Occipital lobe (tissue), 2 donors: Measurements from ENCODE around the gene KCNH2. TPM values are rescaled to one million over a fixed set of nuclear protein-coding genes. Genes with fewer than 3 reads are reported as not detected.
A peak's percentile ranks its signal among the peaks of the same experiment; 100 is the strongest.

Experiments used
- DNase-seq: peaks from one replicate; lab custom pipeline; 2025; lab: John Stamatoyannopoulos, UW
- total RNA-seq: library from RNA; depleted of rRNA; stranded (reverse); fragments of >200 nt; gene quantifications from one replicate; pipeline ENCODE4 v1.2.3, GENCODE V29; 2014

Gene KCNH2
- total RNA-seq, 1 donor from 2014 or later = 8.0 TPM

DNA sequence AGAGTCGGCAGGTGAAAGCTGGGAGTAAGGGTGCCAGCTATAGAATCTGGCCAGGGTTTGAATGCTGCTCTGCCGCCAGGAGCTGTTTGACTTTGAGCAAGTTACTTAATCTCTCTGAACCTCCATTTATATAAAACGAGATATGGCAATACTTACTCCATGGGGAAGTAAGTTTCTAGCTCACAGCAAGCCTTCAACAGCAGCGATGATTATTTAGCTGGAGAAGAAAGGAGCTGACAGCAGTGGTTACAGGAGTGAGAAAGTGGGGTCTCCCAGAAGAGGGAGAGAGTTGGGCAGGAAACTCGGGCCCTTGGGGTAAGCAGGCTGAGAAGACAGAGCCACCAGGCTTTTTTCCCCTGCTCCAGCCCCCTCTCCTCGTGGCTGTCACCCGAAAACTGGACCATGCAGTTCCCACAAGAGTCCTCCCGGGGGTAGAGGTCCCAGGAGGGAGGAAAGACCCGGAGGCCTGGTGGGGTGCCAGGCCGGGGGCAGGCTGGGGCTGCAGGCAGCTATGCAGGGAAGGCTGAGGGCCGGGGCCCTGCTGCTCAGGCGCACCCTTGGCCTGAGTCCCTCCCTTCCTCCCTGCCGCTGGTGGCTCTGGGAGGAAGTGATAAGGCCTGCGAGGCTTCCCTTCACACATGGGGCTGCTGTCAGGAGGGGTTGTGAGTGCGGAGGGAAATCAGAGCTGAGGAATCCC is 16.2 kb upstream of the KCNH2 start:
- no peak for DNase-seq

- DNase-seq = no peak
Observed at GRCh38 chr7:150993511-150993910, 15.4 kb upstream of the KCNH2 start.

DNA sequence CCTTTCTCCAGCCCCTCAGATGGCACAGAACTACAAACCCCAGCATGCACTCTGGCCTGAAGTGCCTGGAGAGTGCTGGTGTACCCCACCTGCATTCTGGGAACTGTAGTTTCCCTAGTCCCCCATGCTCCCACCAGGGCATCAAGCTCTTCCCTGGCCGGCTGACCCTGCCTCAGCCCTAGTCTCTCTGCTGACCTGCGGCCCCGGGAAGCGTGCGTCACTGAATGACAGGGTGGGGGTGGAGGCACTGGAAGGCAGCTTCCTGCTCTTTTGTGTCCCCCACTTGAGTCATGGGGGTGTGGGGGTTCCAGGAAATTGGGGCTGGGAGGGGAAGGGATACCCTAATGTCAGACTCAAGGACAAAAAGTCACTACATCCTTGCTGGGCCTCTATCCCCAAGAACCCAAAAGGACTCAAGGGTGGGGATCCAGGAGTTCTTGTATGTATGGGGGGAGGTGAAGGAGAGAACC is 14.7 kb upstream of the KCNH2 start:
- DNase-seq = no peak

- no peak for DNase-seq
Observed at GRCh38 chr7:150992051-150992640, 14.0 kb upstream of the KCNH2 start.

DNA sequence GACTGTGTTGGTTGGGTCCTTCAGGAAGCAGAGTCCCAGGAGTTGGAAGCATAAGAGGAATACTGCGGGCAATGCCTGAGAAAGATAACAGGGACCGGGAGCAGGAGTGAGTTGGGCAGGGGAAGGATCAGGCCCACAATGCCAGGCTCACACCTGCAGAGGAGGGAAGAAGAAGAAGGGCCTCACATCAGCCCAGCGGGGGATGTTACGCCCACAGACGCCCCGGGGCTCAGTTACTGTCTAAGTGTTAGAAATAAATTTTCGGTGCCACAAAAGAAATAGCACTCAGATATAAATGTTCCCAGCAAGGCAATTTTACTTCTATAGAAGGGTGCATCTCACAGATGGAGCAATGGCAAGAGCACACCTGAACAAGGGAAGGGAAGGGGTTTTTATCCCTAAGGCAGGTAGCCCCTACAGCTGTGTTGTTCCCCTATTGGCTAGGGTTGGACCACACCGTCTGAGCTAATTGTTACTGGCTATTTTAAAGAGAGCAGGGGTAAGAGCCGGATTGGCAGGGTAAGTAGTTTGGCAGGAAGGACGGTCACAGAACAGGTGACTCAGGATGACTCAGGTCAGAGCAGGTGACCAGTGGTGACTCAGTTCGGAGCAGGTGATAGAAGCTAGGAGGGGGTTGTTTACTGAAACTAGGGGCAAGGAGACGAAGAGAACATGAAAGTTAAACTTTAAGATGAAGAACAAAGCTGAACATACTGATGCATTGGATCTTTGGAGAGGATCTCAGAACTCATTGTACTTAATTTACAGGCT is 12.5 kb upstream of the KCNH2 start, which contains the start of gene NOS3:
NOS3 (plus strand) TSS at position 602 of the 771 bp plus-strand sequence. CDS start 2,787 bp downstream, outside the sequence.
- DNase-seq = no peak

- DNase-seq = no peak
Observed at GRCh38 chr7:150989456-150989855, 11.3 kb upstream of the KCNH2 start.

DNA sequence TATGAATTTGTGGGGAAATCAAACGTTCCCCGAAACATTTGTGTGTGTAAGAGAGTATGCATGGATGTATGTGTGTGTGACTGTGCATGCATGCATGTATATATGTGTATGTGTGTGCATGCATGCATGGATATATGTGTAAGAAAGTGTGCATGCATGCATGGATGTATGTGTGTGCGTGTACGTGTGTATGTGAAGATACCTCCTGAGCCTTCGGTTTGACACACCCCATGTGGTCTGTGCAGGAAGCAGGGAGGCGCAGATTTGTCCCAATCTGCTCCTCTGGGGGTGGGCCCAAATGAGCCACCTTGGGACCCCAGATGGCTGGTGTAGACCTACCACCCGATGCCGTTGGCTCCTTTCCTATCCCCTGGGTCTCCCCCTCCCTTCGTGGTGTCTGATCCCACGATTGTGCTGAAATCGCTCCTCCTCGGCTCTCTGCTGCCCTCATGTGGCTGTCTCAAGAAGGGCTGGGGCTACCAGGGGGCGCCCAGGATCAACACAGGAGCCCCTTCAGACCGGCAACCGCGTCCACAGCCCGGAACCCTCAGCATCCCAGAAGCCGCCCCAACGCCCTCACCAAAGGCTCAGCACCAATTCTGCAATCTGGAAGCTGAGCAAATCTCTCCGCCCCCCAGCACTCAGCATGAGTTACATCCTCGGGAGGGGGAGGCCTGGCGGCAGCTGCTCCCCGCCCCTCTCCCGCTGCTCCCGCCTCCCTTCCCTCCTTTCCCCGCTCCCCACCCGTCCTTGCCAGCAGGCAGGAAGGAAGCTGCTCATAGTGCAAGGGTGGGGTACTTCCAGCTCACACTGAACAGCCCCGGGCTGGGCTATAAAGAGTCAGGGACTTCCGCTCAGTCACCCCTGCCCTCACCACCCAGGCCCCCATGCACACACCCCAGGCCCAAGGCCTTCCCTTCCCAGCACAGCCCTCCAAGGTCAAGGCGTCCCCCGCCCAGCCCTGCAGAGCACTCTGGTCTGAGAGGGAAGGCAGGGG is 10.4 kb upstream of the KCNH2 start:
- DNase-seq = peak; percentile 44

DNA sequence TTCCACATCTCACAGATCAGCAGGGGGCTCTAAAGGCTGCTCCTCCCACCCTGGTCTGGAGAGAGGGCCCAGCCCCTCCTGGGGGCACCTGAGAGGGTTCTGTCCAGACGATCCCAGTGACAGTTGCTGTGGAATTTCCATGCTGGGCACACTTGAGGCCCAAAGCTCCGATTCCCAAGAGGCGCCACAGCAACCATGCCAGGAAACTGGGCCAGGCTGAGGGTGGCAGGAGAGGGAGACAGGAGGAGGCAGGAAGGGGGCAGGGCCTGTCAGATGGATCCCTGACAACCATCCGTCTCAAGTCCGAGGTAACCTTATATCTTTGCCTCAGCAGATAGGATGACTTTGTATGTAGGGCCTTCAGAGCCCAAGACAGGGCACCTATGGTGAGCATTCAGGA is 8.4 kb upstream of the KCNH2 start:
- no peak for DNase-seq

DNA sequence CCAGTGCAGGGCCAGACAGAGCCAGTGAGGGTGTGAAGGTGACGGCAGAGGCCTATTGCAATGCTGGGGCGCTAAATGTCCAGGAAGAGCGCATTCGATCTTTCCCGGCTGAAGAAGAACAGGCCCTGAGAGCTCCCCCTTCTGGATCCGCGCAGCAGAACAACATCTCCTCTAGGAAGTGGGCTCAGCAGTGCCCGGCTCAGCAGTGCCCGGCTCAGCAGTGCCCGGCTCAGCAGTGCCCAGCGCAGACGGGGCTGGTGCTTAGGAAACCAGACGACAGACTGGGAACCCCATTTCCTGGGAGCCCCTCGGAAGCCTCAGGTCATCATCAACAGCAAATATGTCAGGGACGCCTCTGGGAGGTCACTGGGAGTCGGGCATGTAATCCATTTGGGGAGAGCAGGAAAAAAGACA is 8.0 kb upstream of the KCNH2 start:
- peak; percentile 40 for DNase-seq

DNA sequence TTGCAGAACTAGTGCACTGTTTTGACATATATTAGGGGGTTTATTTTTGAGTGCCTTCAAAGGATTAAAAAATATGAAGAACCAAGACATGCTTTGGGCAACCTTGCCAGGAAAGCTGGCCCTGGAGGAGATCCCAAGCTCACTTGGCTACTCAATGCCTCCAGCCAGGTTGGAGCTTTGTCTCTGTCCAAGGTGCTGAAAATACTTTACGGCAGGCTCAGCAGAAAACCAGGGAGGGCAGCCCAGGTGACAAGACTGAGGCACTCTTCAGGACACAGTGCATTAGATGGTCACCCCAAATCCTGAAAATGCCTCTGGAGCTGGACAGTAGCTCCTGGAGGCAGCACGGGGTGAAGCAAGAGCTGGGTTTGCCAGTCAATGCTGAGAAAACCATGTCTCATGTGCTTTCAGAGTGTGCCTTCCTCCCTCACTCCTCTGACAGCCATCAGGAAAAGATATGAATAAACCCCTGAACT is 5.8 kb upstream of the KCNH2 start:
- DNase-seq = no peak

DNA sequence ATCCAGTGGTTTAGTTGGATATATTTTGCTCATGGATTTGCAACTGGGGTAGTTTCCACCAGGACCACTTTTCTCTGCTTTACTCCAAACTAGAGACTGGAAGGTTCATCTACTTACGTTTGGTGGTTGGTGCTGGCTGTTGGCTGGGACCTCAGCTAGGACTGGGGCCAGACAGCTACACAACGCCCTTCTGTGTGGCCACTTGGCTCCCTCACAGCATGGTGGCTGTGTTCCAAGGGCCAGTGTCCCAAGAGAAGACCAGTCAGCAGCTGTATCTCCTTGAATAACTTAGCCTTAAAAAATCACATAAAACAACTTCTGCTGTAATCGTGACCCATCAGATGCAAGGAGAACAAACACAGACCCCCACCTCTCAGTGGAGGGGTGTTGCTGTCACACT is 4.2 kb upstream of the KCNH2 start:
- DNase-seq = peak; percentile 62

DNA sequence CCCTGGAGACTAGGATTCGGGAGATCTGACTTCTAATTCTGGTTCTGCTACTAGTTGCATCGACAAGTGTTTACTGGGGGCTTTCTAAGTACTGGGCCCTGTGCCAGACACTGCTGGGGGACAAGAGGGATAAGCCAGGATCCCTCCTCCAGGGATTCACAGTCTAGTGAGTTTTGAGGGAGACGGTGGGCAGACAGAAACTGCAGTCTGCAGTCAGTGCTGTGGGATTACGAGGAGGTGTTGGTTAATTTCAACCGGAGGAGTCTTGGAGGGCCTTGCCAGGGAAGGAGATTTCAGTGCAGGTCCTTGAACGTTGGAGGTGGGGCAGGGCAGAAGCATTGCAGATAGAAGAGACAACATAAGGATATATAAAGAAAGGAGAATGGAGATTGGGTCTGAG is 3.5 kb upstream of the KCNH2 start:
- DNase-seq = no peak

DNA sequence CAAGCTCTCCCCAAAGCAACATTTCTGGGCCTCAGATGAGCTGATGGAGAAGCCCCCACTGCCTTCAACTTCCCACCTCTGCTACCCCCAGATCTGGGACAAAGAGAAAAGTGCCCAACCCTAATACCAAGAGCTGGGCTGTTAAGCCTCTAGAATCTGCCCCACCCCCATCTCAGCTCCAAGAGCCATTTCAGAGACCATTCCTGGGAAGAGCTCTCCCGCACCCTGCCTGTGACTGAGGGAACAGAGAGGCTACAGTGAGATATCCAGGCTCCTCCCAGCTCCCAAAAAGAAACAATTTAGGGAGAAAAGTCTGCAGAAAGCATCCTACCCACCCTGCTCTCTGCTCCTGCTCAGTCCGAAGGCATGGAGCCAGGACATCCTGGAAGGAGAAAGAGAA is 2.5 kb upstream of the KCNH2 start:
- no peak for DNase-seq

DNA sequence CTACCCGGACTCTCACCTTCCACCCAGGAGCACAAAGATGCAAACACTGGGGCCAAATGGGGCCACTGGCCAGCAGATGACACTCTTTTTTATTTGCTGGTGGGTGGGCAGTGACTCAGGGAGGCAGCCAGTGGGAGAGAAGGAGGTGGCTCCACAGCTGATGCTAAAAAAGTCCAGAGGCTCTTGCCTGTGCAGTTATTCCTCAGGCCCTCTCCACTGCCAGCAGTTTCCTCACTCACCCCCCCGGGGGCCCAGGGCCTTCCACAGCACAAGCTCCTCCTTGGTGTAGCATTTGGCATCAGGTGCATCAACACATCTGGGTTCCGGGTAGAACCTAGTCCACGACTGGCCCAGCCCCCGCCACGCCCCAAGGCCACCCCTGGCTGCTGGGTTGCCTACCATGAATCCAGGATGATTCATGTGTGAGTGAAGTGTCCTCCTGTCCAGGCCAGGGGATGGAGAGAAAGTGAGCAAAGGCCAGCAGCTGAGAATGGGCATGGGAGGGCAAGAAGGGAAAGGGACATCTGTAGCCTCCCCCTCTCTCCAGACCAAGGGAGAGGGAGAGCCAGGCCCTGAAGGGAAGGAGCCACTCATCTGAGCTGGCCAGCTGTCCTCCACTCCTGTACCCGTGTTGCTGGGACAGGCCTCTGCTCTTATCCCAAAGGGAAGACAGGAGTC is 1.7 kb upstream of the KCNH2 start:
- DNase-seq = peak; percentile 51

DNA sequence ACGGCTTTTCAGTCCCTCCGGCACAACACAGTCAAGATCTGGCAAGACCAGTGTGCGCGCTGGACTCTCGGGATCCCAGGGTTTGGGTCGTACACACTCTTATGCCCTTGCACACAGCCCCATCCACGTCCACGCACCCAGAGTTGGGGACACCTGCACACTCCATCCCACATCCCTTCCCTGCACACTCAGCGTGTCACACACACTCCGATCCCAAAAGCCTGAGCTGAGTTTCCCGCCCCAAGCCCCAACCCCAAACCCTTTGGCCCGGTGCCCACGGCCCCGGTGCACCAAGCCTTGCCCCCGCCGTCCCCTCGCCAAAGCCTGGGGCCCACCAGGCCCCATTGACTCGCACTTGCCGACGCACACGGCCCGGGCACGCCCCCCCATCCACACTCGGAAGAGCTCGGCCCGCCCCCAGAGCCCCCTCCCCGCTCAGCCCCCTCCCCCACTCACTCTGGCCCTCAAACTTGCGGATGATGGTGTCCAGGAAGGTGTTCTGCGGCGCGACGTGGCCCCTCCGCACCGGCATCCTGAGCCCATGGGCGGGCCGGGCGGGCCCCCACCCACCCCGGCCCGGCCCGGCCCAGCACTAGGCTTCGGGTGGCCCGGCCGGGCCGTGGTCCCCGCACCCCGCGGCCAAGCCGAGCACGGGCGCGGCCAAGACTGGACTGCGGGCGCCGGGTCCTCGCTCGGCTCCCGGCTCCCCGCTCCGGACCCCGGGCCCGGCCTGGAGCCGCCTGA is 567 bp downstream of the KCNH2 start:
- DNase-seq = no peak

GRCh38 chr7:150976529-150977381 is 1.4 kb downstream of the KCNH2 start:
- no peak for DNase-seq

DNA sequence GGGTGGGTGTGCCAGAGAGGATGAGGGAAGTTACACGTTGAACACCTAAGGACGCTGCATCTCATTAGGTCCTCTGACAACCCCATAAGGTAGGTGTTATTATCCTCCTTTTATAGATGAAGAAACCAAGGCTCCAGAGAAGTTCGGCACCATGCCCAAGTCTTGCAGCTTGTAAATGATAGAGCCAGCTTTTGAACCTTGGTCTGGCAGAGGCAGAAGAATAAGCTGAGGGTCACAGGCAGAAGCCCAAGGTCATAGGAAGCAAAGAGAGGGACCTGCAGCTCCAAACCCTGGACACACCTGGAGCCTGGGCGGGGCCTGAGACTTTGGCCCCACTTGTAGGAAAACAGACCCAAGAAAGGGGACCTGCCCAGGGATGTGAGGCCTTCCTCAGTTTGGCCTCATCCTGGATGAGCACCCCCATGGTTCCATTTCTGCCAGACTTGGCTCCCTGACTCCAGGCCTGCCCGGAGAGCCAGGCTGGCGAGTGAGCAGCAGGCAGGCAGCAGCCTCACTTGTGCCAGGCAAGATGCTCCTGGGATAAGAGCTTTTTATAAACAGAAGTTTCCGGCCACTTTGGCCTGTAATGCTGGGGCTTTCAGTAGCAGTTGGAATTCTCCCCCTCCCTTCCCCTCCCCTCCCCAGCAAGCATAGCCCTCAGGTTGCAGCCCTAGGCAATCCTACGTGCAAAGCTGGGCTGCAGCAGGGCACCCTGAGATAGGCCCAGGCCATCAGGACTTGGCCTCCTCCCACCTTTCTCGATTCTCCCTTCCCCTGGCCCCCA is 2.4 kb downstream of the KCNH2 start:
- DNase-seq = no peak
